Gastrocnemius medialis (tissue), 4 donors: ENCODE data around the gene CHRNA4.

Experiments
- POLR2A ChIP-seq, 2 donors: fragments of 450-650 bp; IDR thresholded peaks; one replicate each; pipeline ENCODE4 v1.6.1; 2017; ENCODE audit warnings: antibody characterized with exemption in 2 of 2, mild to moderate bottlenecking in 2 of 2, moderate library complexity in 2 of 2
- TF ChIP-seq, protein P1 (sequence below), 5 experiments: fragments of 450-650 bp in 3 of 5; fragments of 200-600 bp in 2 of 5; sonication (generic) in 2 of 5; IDR thresholded peaks in 4 of 5; conservative IDR thresholded peaks in 1 of 5; 1 replicate in 4 of 5; 2 replicates in 1 of 5; pipeline ENCODE4 v1.5.1; 2016 to 2019; ENCODE audit warnings: antibody characterized with exemption in 5 of 5, mild to moderate bottlenecking in 3 of 5, moderate library complexity in 3 of 5

DNA sequence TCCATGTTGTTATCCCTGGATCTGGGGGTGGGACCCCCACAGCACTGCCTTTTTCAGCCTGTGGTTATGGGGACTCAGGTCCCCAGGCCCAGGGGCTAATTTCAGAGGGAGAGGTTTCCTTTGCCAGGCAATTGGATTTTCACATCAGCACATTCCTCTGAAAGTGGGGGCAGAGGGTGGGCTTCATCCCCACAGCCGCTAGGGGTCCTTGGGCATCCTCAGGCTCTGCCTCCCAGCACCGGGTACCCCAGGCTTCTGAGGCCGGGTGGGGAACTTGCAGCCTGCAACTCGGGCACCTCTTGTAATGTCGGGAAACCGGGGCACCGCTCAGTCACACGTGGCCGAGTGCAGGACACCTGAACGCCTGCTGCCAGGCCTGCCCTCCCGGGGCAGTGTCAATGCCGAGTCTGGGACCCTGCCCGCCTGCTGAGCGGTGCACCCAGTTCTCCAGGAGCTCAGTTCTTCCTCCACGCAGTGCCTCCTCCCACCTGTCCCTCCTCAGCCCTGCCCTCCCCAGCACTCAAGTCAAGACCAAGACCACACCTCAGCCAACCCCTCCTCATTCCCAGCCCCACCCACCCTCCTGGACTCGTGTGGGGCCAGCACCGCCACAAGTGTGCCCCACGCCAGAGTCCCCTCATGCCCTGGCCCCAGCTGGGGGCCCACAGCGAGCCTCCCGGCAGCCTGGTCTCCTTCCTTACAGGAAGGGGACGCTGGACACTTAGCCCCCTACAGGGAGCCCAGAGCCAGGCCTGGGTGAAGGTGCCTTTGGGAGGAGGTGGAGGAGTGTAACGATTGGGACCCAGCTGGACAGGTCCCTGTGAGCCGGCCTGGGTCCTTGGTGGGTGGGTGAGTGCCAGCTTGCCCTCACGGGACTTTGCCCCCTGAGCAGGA is 8.8 kb upstream of the CHRNA4 start:
- no peak for TF ChIP-seq POLR2A (IDR thresholded peaks at IDR 0.05)
- TF ChIP-seq, protein P1, sequence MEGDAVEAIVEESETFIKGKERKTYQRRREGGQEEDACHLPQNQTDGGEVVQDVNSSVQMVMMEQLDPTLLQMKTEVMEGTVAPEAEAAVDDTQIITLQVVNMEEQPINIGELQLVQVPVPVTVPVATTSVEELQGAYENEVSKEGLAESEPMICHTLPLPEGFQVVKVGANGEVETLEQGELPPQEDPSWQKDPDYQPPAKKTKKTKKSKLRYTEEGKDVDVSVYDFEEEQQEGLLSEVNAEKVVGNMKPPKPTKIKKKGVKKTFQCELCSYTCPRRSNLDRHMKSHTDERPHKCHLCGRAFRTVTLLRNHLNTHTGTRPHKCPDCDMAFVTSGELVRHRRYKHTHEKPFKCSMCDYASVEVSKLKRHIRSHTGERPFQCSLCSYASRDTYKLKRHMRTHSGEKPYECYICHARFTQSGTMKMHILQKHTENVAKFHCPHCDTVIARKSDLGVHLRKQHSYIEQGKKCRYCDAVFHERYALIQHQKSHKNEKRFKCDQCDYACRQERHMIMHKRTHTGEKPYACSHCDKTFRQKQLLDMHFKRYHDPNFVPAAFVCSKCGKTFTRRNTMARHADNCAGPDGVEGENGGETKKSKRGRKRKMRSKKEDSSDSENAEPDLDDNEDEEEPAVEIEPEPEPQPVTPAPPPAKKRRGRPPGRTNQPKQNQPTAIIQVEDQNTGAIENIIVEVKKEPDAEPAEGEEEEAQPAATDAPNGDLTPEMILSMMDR (IDR thresholded peaks at IDR 0.05 in 4 of 5, conservative IDR thresholded peaks at IDR 0.05 in 1 of 5), result no peak
